ENCODE measurements around the gene STAG1. TPM values are rescaled to one million over a fixed set of nuclear protein-coding genes. Genes with fewer than 3 reads are reported as not detected.

The STAG1 gene
- total and polyA plus RNA-seq, 2 experiments from 2014 or later = 9.0 to 21.9 TPM

DNA sequence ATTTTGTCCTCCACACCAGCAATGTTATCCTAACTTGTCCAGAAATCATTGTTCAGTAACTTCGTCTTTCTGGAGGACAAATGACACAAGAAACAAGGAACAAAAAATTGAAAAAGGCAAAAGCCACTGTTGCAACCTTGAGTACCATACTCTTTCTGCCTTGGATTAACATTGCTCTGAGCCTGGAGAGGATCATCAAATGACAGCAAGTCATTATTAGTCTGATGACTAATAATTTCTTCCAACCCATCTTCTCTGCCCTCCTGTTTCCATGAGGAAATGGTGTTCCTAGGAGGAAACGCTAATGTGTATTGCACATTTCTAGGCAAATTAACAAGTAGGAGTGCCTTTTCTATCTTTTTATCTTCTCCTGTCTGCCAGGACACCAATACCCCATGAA is 348.1 kb downstream of the STAG1 start (continued):
- TF ChIP-seq, protein P1, sequence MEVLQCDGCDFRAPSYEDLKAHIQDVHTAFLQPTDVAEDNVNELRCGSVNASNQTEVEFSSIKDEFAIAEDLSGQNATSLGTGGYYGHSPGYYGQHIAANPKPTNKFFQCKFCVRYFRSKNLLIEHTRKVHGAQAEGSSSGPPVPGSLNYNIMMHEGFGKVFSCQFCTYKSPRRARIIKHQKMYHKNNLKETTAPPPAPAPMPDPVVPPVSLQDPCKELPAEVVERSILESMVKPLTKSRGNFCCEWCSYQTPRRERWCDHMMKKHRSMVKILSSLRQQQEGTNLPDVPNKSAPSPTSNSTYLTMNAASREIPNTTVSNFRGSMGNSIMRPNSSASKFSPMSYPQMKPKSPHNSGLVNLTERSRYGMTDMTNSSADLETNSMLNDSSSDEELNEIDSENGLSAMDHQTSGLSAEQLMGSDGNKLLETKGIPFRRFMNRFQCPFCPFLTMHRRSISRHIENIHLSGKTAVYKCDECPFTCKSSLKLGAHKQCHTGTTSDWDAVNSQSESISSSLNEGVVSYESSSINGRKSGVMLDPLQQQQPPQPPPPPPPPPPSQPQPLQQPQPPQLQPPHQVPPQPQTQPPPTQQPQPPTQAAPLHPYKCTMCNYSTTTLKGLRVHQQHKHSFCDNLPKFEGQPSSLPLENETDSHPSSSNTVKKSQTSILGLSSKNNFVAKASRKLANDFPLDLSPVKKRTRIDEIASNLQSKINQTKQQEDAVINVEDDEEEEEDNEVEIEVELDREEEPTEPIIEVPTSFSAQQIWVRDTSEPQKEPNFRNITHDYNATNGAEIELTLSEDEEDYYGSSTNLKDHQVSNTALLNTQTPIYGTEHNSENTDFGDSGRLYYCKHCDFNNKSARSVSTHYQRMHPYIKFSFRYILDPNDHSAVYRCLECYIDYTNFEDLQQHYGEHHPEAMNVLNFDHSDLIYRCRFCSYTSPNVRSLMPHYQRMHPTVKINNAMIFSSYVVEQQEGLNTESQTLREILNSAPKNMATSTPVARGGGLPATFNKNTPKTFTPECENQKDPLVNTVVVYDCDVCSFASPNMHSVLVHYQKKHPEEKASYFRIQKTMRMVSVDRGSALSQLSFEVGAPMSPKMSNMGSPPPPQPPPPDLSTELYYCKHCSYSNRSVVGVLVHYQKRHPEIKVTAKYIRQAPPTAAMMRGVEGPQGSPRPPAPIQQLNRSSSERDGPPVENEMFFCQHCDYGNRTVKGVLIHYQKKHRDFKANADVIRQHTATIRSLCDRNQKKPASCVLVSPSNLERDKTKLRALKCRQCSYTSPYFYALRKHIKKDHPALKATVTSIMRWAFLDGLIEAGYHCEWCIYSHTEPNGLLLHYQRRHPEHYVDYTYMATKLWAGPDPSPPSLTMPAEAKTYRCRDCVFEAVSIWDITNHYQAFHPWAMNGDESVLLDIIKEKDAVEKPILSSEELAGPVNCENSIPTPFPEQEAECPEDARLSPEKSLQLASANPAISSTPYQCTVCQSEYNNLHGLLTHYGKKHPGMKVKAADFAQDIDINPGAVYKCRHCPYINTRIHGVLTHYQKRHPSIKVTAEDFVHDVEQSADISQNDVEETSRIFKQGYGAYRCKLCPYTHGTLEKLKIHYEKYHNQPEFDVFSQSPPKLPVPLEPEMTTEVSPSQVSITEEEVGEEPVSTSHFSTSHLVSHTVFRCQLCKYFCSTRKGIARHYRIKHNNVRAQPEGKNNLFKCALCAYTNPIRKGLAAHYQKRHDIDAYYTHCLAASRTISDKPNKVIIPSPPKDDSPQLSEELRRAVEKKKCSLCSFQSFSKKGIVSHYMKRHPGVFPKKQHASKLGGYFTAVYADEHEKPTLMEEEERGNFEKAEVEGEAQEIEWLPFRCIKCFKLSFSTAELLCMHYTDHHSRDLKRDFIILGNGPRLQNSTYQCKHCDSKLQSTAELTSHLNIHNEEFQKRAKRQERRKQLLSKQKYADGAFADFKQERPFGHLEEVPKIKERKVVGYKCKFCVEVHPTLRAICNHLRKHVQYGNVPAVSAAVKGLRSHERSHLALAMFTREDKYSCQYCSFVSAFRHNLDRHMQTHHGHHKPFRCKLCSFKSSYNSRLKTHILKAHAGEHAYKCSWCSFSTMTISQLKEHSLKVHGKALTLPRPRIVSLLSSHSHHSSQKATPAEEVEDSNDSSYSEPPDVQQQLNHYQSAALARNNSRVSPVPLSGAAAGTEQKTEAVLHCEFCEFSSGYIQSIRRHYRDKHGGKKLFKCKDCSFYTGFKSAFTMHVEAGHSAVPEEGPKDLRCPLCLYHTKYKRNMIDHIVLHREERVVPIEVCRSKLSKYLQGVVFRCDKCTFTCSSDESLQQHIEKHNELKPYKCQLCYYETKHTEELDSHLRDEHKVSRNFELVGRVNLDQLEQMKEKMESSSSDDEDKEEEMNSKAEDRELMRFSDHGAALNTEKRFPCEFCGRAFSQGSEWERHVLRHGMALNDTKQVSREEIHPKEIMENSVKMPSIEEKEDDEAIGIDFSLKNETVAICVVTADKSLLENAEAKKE (CRISPR knock-in tag; IDR thresholded peaks at IDR 0.05) = no peak
- TF ChIP-seq NANOG (IDR thresholded peaks at IDR 0.05; ENCODE audit: borderline replicate concordance) = no peak

DNA sequence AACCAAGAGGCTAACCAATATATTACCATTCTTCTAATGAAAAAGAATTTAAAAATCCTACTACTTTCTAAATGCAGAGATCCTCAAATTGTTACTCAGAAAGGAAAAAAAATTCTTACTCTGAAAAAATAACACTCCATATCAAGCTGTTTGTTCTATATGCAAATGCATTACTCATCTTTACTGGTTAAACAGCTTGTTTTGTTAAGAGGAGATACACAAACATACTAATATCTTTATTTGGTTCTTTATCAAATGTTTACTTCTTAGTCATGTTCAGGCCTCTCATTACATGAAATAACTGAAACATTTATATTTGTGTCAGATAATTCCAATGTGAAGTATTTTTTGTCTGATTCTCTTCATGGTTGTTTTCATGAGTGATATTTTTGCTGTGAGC is 355.3 kb downstream of the STAG1 start:
- H3K9me3 Mint-ChIP-seq = no peaks in the 10 kb centered on the region
- no peak overlapping the region for H3K4me3 Mint-ChIP-seq
- no peaks in the 10 kb centered on the region for H4K20me1 ChIP-seq (replicated peaks; ENCODE audit: insufficient read depth)
- H3K36me3 ChIP-seq (ENCODE audit: insufficient read depth) = no peaks in the 10 kb centered on the region
- no peaks in the 10 kb centered on the region for H3K27me3 Mint-ChIP-seq (ENCODE audit: insufficient read depth, low read depth, poor library complexity)
- H3K4me3 ChIP-seq = no peak overlapping the region
- H3K27ac Mint-ChIP-seq = no peak overlapping the region
- no peaks in the 10 kb centered on the region for H3K4me1 ChIP-seq (ENCODE audit: insufficient read depth)
- H3K27me3 ChIP-seq (ENCODE audit: insufficient read depth) = no peaks in the 10 kb centered on the region
- H3K9me2 ChIP-seq (ENCODE audit: insufficient read depth) = no peaks in the 10 kb centered on the region
- H3F3A ChIP-seq (replicated peaks; ENCODE audit: low read depth) = no peaks in the 10 kb centered on the region
- H2AFZ ChIP-seq = no peak overlapping the region
- H3K36me3 Mint-ChIP-seq (ENCODE audit: low read depth) = no peaks in the 10 kb centered on the region
- no peak overlapping the region for H3K4me2 ChIP-seq
- H3K27ac ChIP-seq (ENCODE audit: low read depth) = no peak overlapping the region
- ATAC-seq = no peak
- H3K4me1 Mint-ChIP-seq = no peaks in the 10 kb centered on the region
- no peaks in the 10 kb centered on the region for H3K79me2 ChIP-seq (replicated peaks; ENCODE audit: insufficient read depth)
- no peak for DNase-seq (ENCODE audit: low spot score)
- no peak for TF ChIP-seq STAT1 (IDR thresholded peaks at IDR 0.05; ENCODE audit: unreplicated experiment)
- TF ChIP-seq ZNF114 (CRISPR knock-in tag; IDR thresholded peaks at IDR 0.05) = no peak
- no peak for TF ChIP-seq ZNF331 (CRISPR knock-in tag; IDR thresholded peaks at IDR 0.05; ENCODE audit: low read depth)
- TF ChIP-seq CREB1 (CRISPR knock-in tag; IDR thresholded peaks at IDR 0.05; ENCODE audit: low read depth) = no peak
- TF ChIP-seq, protein P2, sequence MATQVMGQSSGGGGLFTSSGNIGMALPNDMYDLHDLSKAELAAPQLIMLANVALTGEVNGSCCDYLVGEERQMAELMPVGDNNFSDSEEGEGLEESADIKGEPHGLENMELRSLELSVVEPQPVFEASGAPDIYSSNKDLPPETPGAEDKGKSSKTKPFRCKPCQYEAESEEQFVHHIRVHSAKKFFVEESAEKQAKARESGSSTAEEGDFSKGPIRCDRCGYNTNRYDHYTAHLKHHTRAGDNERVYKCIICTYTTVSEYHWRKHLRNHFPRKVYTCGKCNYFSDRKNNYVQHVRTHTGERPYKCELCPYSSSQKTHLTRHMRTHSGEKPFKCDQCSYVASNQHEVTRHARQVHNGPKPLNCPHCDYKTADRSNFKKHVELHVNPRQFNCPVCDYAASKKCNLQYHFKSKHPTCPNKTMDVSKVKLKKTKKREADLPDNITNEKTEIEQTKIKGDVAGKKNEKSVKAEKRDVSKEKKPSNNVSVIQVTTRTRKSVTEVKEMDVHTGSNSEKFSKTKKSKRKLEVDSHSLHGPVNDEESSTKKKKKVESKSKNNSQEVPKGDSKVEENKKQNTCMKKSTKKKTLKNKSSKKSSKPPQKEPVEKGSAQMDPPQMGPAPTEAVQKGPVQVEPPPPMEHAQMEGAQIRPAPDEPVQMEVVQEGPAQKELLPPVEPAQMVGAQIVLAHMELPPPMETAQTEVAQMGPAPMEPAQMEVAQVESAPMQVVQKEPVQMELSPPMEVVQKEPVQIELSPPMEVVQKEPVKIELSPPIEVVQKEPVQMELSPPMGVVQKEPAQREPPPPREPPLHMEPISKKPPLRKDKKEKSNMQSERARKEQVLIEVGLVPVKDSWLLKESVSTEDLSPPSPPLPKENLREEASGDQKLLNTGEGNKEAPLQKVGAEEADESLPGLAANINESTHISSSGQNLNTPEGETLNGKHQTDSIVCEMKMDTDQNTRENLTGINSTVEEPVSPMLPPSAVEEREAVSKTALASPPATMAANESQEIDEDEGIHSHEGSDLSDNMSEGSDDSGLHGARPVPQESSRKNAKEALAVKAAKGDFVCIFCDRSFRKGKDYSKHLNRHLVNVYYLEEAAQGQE (IDR thresholded peaks at IDR 0.05; ENCODE audit: unreplicated experiment) = no peak
- TF ChIP-seq, protein P3, sequence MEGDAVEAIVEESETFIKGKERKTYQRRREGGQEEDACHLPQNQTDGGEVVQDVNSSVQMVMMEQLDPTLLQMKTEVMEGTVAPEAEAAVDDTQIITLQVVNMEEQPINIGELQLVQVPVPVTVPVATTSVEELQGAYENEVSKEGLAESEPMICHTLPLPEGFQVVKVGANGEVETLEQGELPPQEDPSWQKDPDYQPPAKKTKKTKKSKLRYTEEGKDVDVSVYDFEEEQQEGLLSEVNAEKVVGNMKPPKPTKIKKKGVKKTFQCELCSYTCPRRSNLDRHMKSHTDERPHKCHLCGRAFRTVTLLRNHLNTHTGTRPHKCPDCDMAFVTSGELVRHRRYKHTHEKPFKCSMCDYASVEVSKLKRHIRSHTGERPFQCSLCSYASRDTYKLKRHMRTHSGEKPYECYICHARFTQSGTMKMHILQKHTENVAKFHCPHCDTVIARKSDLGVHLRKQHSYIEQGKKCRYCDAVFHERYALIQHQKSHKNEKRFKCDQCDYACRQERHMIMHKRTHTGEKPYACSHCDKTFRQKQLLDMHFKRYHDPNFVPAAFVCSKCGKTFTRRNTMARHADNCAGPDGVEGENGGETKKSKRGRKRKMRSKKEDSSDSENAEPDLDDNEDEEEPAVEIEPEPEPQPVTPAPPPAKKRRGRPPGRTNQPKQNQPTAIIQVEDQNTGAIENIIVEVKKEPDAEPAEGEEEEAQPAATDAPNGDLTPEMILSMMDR (conservative IDR thresholded peaks at IDR 0.05; ENCODE audit: low read depth in 2 of 2) = no peak
- no peak for TF ChIP-seq JUNB (IDR thresholded peaks at IDR 0.05; ENCODE audit: unreplicated experiment)
